Subcutaneous adipose tissue (tissue), 4 donors: ENCODE measurements around the gene CHST13. TPM values are rescaled to one million over a fixed set of nuclear protein-coding genes. Genes with fewer than 3 reads are reported as not detected.

ENCODE experiments used
- CTCF ChIP-seq: fragments of 450-650 bp; IDR thresholded peaks from one replicate; pipeline ENCODE4 v1.5.1; 2016; ENCODE audit warnings: low read depth, mild to moderate bottlenecking, control low read depth, antibody characterized with exemption, moderate library complexity
- total RNA-seq, 4 donors: library from RNA; depleted of rRNA; stranded (reverse); fragments of >200 nt; gene quantifications; one replicate each; pipeline ENCODE4 v1.1.0, GENCODE V29; 2016

Gene CHST13
- total RNA-seq, 4 donors from 2014 or later, result 0.66 to 2.5 (median 1.3) TPM

GRCh38 chr3:126490619-126491018 lies 33.3 kb upstream of the CHST13 start:
- TF ChIP-seq CTCF, result no peak

GRCh38 chr3:126491221-126492013 lies 32.5 kb upstream of the CHST13 start:
- TF ChIP-seq CTCF, result no peak

DNA sequence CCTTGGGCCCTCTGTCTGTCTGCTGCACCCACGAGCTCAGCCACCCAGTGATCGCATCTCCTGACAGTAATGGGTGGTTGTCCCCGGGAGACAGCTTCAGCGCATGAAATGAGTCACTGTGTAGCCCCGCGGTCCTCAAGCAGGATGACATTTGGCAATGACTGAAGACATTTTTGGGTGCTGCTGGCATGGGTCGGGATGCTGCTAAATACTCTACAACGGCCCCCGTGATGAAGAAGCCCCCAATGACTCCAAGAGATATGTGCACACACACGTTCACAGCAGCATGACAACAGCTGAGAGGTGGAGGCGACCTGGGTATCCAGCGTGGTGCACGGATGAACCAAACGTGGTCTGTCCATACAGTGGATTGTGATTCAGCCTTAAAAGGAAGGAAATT lies 30.9 kb upstream of the CHST13 start:
- TF ChIP-seq CTCF, result no peak

GRCh38 chr3:126493739-126494138 lies 30.2 kb upstream of the CHST13 start:
- no peak for TF ChIP-seq CTCF

- TF ChIP-seq CTCF, result no peak
Observed at GRCh38 chr3:126494204-126494969, 29.6 kb upstream of the CHST13 start.

DNA sequence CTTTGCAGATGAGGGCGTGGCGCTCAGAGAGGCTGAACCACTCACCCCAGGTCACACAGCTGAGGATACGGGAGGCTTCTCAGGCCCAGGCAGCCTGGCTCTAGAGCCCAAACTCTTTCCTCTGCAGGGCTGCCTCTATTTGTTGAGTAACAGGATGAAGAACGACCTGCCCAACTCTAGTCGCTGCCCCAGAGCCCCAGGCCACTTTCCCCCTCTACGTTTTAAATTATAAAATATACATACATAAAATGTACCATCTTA lies 29.1 kb upstream of the CHST13 start:
- no peak for TF ChIP-seq CTCF

DNA sequence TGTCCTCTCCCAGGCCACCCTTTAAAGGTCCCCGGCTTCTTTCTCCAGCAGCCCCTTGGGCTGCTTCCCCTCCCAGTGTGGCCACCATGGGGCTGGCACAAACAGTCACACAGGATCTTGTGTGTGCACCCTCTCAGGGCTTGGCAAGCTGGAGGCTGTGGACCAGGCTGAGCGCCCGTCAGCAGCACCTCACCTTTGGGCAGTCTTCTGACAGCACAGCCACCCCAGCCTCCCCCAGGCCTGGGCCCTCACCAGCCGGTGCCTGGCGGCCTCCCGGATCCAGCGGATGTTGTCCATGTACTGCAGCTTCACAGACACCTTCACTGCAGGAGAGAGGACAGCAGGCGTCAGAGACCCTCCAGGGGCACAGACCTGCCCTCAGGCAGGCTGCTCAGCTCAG lies 28.2 kb upstream of the CHST13 start:
- TF ChIP-seq CTCF, result no peak
